Osteocyte (in vitro differentiated cells): ENCODE measurements around the gene DCTD. TPM values are rescaled to one million over a fixed set of nuclear protein-coding genes. Genes with fewer than 3 reads are reported as not detected.

Experiments used
- DNase-seq: peaks from one replicate; pipeline ENCODE4 v3.0.0; 2021; ENCODE audit warnings: mixed read lengths; ENCODE audit not compliant: unreplicated experiment; ENCODE audit errors: extremely low spot score
- H3K27ac Mint-ChIP-seq: one replicate; pipeline ENCODE4 v1.8.0; 2021; ENCODE audit warnings: mild to moderate bottlenecking, mixed read lengths; ENCODE audit not compliant: unreplicated experiment
- H3K27me3 Mint-ChIP-seq: one replicate; pipeline ENCODE4 v1.8.0; 2021; ENCODE audit warnings: mixed read lengths; ENCODE audit not compliant: unreplicated experiment
- H3K36me3 Mint-ChIP-seq: one replicate; pipeline ENCODE4 v1.8.0; 2021; ENCODE audit warnings: mixed read lengths; ENCODE audit not compliant: unreplicated experiment
- H3K4me1 Mint-ChIP-seq: one replicate; pipeline ENCODE4 v1.8.0; 2021; ENCODE audit warnings: mixed read lengths; ENCODE audit not compliant: unreplicated experiment
- H3K4me3 Mint-ChIP-seq: one replicate; pipeline ENCODE4 v1.8.0; 2021; ENCODE audit warnings: mild to moderate bottlenecking, moderate library complexity, mixed read lengths; ENCODE audit not compliant: unreplicated experiment
- H3K9me3 Mint-ChIP-seq: one replicate; pipeline ENCODE4 v1.8.0; 2021; ENCODE audit warnings: mixed read lengths; ENCODE audit not compliant: unreplicated experiment
- total RNA-seq: library from RNA; stranded (reverse); gene quantifications from 2 replicates; pipeline ENCODE4 v1.2.1, GENCODE V29; 2021
- TF ChIP-seq, protein P1 (sequence below): fragments of 200-600 bp; sonication (generic); IDR thresholded peaks from 2 replicates; pipeline ENCODE4 v1.5.0; 2021; ENCODE audit warnings: antibody characterized with exemption, mild to moderate bottlenecking, moderate library complexity

The DCTD gene
- total RNA-seq, 1 donor from 2014 or later = 126 TPM

DNA sequence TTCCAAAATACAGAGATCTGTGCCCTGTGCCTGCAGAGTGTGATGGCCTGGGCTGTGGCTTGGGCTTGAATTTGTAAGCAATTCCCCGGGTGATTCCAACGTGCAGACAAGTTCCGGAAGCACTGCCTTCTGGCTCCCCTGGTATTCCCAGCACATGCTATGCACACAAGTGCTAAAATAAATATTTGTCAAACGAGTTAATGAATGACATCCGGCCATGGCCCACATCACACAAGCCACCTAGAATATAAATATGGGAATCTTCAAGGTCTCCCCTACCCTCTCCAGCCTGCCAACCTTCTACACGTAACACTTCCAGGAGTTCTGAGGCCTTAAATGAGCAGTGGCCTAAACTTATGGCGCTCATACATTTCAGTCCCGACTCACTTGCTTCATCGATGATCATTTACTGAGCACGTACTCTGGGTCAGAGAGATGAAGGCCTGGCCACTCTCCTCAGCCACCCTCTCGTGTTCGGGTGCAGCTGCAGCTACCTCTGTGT lies 21.3 kb downstream of the DCTD start:
- peaks cover 52% of the 10 kb centered on the region for H3K36me3 Mint-ChIP-seq
- H3K27ac Mint-ChIP-seq = no peak overlapping the region
- TF ChIP-seq, protein P1, sequence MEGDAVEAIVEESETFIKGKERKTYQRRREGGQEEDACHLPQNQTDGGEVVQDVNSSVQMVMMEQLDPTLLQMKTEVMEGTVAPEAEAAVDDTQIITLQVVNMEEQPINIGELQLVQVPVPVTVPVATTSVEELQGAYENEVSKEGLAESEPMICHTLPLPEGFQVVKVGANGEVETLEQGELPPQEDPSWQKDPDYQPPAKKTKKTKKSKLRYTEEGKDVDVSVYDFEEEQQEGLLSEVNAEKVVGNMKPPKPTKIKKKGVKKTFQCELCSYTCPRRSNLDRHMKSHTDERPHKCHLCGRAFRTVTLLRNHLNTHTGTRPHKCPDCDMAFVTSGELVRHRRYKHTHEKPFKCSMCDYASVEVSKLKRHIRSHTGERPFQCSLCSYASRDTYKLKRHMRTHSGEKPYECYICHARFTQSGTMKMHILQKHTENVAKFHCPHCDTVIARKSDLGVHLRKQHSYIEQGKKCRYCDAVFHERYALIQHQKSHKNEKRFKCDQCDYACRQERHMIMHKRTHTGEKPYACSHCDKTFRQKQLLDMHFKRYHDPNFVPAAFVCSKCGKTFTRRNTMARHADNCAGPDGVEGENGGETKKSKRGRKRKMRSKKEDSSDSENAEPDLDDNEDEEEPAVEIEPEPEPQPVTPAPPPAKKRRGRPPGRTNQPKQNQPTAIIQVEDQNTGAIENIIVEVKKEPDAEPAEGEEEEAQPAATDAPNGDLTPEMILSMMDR = no peak
- no peaks in the 10 kb centered on the region for H3K27me3 Mint-ChIP-seq
- no peak overlapping the region for H3K4me3 Mint-ChIP-seq
- H3K4me1 Mint-ChIP-seq = peaks cover 31% of the 10 kb centered on the region
- DNase-seq = peak; percentile 66
- H3K9me3 Mint-ChIP-seq = no peaks in the 10 kb centered on the region

DNA sequence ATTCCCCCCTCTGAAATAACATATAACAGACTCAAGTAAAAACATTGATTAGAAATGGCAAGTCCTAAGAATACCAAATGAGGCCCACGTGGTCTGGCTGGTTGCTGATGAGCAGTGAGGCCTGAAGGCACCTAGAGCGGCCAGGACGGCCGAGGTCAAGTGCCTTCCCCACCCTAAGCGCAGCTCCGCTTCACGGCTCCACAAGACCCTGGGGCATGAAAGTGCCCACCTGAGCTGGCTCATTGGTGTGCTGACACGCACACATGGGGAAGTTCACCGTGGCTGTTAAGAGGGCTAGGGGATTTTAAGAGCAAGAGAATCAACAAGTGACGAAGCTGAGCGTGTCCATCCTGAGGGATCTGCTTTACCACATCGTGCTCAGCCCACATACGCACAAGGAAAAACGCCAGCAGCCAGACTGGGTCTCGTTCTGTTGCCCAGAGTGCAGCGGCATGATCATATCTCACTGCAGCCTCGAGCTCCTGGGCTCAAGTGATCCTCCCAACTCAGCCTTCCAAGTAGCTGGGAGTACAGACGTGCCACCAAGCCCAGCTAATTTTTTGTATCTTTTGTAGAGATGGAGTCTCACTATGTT lies 22.4 kb downstream of the DCTD start:
- peak overlapping the region; percentile 59 for H3K27ac Mint-ChIP-seq
- H3K36me3 Mint-ChIP-seq = peaks cover 54% of the 10 kb centered on the region
- H3K4me3 Mint-ChIP-seq = no peak overlapping the region
- DNase-seq = peak; percentile 75
- TF ChIP-seq, protein P1 = no peak
- H3K4me1 Mint-ChIP-seq = peaks cover 33% of the 10 kb centered on the region
- H3K9me3 Mint-ChIP-seq = no peaks in the 10 kb centered on the region
- H3K27me3 Mint-ChIP-seq = no peaks in the 10 kb centered on the region

DNA sequence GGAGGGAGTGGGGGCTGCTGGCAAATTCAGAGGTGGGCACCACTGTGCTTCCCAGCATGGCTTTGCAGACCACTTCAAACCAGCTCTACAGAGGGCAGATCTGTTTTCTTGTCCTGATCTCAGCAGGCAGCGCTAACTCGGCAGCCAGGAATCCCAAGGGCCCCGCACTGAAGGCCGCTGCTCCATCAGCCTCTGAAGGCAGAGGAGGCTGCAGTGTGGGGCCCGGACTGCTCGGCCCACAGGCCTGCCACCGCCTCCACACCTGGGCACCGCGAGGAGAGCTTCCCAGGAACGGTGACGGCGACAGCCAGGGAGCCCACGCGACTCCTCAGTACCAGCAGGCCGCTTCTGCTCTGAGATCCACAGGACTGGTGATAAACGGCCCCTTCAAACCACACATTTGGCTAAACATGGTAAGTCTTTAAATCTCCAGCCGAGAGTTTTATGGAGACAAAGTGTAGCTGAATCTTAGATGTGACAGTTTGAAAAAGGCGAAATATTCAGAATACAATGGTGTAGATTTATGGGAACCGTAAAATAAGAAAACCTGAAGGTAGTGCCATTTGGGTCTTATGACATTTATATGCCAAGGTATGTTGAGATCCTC lies 23.6 kb downstream of the DCTD start:
- no peaks in the 10 kb centered on the region for H3K27me3 Mint-ChIP-seq
- H3K36me3 Mint-ChIP-seq = peaks cover 57% of the 10 kb centered on the region
- peak; percentile 62 for DNase-seq
- no peak overlapping the region for H3K4me3 Mint-ChIP-seq
- H3K4me1 Mint-ChIP-seq = peaks cover 35% of the 10 kb centered on the region
- TF ChIP-seq, protein P1 = no peak
- H3K9me3 Mint-ChIP-seq = no peaks in the 10 kb centered on the region
- no peak overlapping the region for H3K27ac Mint-ChIP-seq

DNA sequence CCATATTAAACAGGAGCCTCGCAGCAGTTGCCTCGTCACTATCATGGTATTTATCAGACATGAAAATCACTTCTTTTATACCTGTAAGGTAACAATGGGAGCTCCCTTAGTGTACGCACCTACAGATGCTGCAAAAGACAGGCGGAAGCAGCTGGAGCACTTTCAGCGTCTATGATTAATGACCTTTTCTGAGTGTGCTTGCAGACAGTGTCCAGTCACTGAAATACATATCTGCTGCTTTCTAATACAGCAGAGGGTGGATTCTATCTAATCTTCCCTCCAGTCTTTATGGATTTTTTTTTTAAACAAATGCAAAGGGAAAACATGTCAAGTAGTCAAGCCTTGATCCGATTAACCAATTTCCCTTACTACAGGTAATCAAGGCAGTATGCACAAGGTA lies 24.1 kb downstream of the DCTD start:
- no peaks in the 10 kb centered on the region for H3K27me3 Mint-ChIP-seq
- DNase-seq = peak; percentile 30
- H3K36me3 Mint-ChIP-seq = peaks cover 62% of the 10 kb centered on the region
- H3K27ac Mint-ChIP-seq = no peak overlapping the region
- peaks cover 36% of the 10 kb centered on the region for H3K4me1 Mint-ChIP-seq
- no peak overlapping the region for H3K4me3 Mint-ChIP-seq
- H3K9me3 Mint-ChIP-seq = no peaks in the 10 kb centered on the region
- TF ChIP-seq, protein P1 = no peak

DNA sequence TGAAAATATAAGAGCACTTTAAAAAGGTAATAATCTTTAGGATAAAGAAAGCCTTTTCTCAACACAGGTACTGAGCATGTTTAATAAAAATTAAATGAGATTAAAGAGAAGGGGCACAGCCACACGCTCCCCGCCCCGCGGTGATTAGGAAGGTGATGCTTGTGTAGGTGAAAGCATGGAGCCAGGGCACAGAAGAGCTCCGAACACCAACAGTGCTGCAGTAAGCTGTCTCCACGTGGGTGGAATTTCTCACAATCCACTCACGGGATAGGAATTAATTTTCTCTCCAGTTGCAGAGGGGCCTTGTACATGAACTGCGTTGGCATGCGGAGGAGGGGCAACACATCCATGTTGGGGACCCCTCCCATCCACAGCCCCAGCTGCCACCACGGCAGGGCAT lies 27.0 kb downstream of the DCTD start:
- no peaks in the 10 kb centered on the region for H3K27me3 Mint-ChIP-seq
- peak; percentile 60 for DNase-seq
- no peak overlapping the region for H3K27ac Mint-ChIP-seq
- H3K36me3 Mint-ChIP-seq = peaks cover 76% of the 10 kb centered on the region
- H3K9me3 Mint-ChIP-seq = no peaks in the 10 kb centered on the region
- no peak overlapping the region for H3K4me3 Mint-ChIP-seq
- peaks cover 34% of the 10 kb centered on the region for H3K4me1 Mint-ChIP-seq
- TF ChIP-seq, protein P1 = no peak
